GM12872 (cell line): ENCODE measurements around the gene METTL4.

Experiments used
- CTCF ChIP-seq: IDR thresholded peaks from 3 replicates; pipeline ENCODE4 v1.5.1; 2011; ENCODE audit warnings: low read depth, mild to moderate bottlenecking, low read length, moderate library complexity; ENCODE audit not compliant: insufficient read depth

Gene METTL4

GRCh38 chr18:2536493-2536892, 34.8 kb downstream of the METTL4 start:
- no peak for TF ChIP-seq CTCF

- TF ChIP-seq CTCF, result no peak
Measured at GRCh38 chr18:2536063-2536462, 35.2 kb downstream of the METTL4 start.

- no peak for TF ChIP-seq CTCF
Measured at GRCh38 chr18:2535419-2535910, 35.8 kb downstream of the METTL4 start.

GRCh38 chr18:2534906-2535305, 36.4 kb downstream of the METTL4 start:
- no peak for TF ChIP-seq CTCF

- TF ChIP-seq CTCF, result no peak
Measured at GRCh38 chr18:2532797-2533196, 38.5 kb downstream of the METTL4 start.

- no peak for TF ChIP-seq CTCF
Measured at GRCh38 chr18:2531751-2532150, 39.6 kb downstream of the METTL4 start.

GRCh38 chr18:2529154-2529553, 42.2 kb downstream of the METTL4 start:
- no peak for TF ChIP-seq CTCF

- TF ChIP-seq CTCF, result no peak
Measured at GRCh38 chr18:2526329-2526728, 45.0 kb downstream of the METTL4 start.
